Osteocyte (in vitro differentiated cells): ENCODE measurements around the gene BCR. TPM values are rescaled to one million over a fixed set of nuclear protein-coding genes. Genes with fewer than 3 reads are reported as not detected.

Experiments
- DNase-seq: peaks from one replicate; pipeline ENCODE4 v3.0.0; 2021; ENCODE audit warnings: mixed read lengths; ENCODE audit not compliant: unreplicated experiment; ENCODE audit errors: extremely low spot score
- H3K27ac Mint-ChIP-seq: one replicate; pipeline ENCODE4 v1.8.0; 2021; ENCODE audit warnings: mild to moderate bottlenecking, mixed read lengths; ENCODE audit not compliant: unreplicated experiment
- H3K27me3 Mint-ChIP-seq: one replicate; pipeline ENCODE4 v1.8.0; 2021; ENCODE audit warnings: mixed read lengths; ENCODE audit not compliant: unreplicated experiment
- H3K36me3 Mint-ChIP-seq: one replicate; pipeline ENCODE4 v1.8.0; 2021; ENCODE audit warnings: mixed read lengths; ENCODE audit not compliant: unreplicated experiment
- H3K4me1 Mint-ChIP-seq: one replicate; pipeline ENCODE4 v1.8.0; 2021; ENCODE audit warnings: mixed read lengths; ENCODE audit not compliant: unreplicated experiment
- H3K4me3 Mint-ChIP-seq: one replicate; pipeline ENCODE4 v1.8.0; 2021; ENCODE audit warnings: mild to moderate bottlenecking, moderate library complexity, mixed read lengths; ENCODE audit not compliant: unreplicated experiment
- H3K9me3 Mint-ChIP-seq: one replicate; pipeline ENCODE4 v1.8.0; 2021; ENCODE audit warnings: mixed read lengths; ENCODE audit not compliant: unreplicated experiment
- total RNA-seq: library from RNA; stranded (reverse); gene quantifications from 2 replicates; pipeline ENCODE4 v1.2.1, GENCODE V29; 2021
- TF ChIP-seq, protein P1 (sequence below): fragments of 200-600 bp; sonication (generic); IDR thresholded peaks from 2 replicates; pipeline ENCODE4 v1.5.0; 2021; ENCODE audit warnings: antibody characterized with exemption, mild to moderate bottlenecking, moderate library complexity

The BCR gene
- total RNA-seq, 1 donor from 2014 or later: 35.3 TPM

DNA sequence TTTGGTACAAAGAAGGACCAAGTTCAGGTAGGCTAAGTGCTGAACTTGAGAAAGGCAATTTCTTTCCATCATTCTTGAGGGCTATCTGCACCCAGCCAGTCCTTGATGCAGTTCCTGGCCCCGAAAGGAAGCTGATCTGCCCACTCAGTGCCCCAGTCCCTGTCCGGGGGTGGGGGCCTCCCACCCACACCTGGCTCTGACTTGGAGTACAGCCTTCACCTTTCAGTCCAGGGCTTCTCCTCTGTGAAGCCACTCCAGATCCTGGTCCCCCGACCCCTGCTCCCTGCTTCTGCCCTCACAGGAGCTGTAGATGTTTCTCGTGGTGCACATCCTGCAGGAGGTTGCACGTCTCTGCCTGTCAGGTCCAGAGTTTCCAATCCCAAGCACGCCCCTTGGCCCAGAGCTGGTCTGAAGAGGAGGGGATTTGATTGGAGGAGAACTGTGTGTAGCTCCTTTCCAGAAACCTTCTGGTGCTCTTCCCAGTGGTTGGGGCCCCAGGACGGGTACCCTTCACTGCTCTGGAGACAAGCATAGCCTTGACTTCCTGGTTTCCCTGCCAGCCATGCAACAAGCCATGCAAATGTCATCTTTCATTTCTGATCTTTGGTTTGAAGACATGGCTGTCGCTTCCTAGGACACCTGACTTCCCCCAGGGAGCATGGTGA is 75.3 kb downstream of the BCR start:
- TF ChIP-seq, protein P1, sequence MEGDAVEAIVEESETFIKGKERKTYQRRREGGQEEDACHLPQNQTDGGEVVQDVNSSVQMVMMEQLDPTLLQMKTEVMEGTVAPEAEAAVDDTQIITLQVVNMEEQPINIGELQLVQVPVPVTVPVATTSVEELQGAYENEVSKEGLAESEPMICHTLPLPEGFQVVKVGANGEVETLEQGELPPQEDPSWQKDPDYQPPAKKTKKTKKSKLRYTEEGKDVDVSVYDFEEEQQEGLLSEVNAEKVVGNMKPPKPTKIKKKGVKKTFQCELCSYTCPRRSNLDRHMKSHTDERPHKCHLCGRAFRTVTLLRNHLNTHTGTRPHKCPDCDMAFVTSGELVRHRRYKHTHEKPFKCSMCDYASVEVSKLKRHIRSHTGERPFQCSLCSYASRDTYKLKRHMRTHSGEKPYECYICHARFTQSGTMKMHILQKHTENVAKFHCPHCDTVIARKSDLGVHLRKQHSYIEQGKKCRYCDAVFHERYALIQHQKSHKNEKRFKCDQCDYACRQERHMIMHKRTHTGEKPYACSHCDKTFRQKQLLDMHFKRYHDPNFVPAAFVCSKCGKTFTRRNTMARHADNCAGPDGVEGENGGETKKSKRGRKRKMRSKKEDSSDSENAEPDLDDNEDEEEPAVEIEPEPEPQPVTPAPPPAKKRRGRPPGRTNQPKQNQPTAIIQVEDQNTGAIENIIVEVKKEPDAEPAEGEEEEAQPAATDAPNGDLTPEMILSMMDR: no peak
- Mint-ChIP-seq H3K4me1 (peaks cover 11% of the 10 kb centered on the region), H3K27me3 (no peaks in the 10 kb centered on the region), H3K9me3 (no peaks in the 10 kb centered on the region), H3K36me3 (peaks cover 9% of the 10 kb centered on the region), H3K27ac (no peak overlapping the region), H3K4me3 (no peak overlapping the region)
- no peak for DNase-seq

DNA sequence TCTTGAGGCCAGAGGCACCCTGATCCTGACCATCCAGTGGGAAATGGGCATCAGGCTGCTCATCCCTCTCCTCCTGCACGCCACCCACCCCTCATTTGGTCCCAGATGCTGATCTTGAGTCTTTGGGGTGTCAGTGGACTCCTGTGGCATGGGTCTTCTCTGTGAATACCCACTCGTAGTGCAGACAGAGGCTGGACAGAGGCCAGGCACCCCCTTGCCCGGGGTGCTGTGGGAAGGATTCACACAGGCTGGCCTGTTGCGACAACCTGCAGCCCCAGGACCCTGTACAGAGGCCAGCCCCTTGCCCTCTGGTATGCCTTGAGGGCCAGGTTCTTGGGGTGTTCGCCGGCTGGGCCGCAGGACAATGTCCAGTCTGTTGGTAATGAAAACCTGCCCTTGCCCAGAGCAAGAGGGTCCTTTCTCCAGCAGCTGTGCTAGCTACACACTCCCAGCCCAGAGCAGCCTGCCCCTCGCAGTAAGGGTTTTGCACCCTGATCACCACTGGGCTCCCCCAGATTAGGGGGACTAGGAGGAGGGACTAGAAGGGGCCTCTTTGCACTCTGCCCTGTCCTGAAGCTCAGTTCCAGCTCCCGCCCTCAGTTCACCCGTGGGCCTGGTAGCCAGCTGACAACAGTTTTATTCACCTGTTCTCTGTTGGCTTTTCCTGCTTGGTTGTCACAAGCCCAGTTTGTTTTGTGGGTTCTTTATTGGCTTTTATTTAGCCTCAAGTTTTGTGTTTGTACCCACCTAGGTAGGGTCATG is 76.0 kb downstream of the BCR start:
- H3K4me3 Mint-ChIP-seq: no peak overlapping the region
- DNase-seq: no peak
- peaks cover 11% of the 10 kb centered on the region for H3K36me3 Mint-ChIP-seq
- no peak overlapping the region for H3K27ac Mint-ChIP-seq
- no peaks in the 10 kb centered on the region for H3K9me3 Mint-ChIP-seq
- TF ChIP-seq, protein P1: no peak
- peaks cover 11% of the 10 kb centered on the region for H3K4me1 Mint-ChIP-seq
- H3K27me3 Mint-ChIP-seq: no peaks in the 10 kb centered on the region

DNA sequence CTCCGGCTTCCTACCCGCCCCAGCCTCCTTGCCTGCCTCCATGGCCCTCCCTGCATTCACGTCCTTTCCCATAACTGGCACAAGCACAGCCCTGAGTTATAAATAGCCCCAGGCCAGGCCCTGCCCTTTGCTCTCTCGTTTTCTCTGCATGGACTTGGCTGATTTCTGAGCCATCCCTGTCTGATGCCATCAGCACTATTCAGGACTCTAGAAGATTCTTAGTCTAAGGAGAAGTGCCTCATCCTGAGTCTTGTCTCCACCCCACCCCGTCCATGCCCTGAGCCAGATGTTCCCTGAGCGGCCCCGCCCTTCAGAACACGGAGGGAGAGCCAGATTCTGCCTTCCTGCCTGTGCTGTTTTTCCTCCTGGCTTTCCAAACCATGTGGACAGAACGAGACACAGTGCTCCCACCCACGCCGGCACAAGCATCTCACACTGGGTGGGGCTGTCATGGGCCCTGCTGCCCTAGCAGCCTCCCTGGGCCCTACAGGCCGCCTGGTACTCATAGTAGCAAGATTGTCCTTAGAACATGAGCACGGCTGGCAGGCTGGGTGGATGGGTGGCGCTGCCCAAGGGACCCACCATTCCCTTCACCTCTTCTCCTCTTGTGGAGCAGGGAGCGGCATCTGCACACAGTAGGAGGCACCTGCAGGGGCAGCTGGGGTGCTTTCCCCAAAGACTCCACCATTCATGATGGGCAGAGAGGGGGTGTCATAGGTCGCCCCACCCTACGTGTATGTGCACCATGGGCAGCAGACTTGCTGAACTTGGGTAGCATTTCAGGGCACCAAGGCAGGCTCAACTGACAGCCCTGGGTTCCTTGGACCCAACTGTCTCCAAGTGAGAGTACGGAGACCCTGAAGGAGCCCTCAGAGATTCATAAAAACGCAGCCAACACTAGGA is 76.9 kb downstream of the BCR start:
- no peaks in the 10 kb centered on the region for H3K27me3 Mint-ChIP-seq
- no peaks in the 10 kb centered on the region for H3K9me3 Mint-ChIP-seq
- TF ChIP-seq, protein P1: no peak
- peaks cover 12% of the 10 kb centered on the region for H3K36me3 Mint-ChIP-seq
- peak overlapping the region; percentile 59 for H3K27ac Mint-ChIP-seq
- peaks cover 11% of the 10 kb centered on the region for H3K4me1 Mint-ChIP-seq
- DNase-seq: no peak
- H3K4me3 Mint-ChIP-seq: no peak overlapping the region

DNA sequence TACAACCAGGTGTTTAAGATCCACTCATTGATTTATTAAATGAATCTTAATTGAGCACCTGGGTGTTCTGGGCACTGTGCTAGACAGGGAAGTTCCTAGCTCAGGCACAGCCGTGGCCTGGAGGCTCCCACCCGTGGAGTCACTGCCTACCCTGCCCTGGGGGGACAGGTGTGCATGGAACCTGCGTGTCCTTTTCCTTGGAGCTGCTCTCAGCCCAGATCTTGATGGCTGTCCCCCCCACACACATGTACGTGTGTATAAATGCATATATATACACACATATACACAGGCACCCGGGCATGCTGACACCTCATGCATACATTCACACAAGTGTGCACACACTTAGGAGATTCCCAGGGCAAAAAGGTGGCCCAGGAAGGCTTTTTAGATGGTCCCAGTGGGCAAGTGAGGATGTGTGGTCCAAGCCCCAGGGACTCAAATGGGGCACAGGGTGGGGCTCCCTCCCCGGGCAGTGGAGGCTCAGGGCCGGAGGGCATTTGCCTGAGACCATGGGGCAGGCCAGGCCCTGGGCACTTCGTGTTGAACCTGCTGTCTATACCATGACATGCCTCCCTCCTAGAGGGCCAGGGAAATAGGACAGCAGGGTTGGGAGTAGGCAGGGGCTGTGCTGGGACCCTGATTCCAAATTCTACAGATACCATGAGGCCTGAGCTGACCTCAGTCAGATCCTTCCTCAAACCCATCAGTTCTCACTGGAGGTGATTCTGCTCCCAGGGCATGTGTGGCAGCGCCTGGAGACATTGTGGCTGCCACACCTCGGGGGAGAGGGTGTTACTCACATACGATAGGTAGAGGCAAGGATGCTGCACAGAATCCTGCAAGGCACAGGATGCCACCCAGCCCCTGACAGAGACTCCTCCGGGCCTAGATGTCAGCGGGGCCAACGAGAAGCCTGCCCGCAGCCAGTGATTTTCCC is 77.8 kb downstream of the BCR start:
- no peak for DNase-seq
- no peaks in the 10 kb centered on the region for H3K27me3 Mint-ChIP-seq
- H3K4me3 Mint-ChIP-seq: no peak overlapping the region
- H3K27ac Mint-ChIP-seq: no peak overlapping the region
- TF ChIP-seq, protein P1: no peak
- H3K9me3 Mint-ChIP-seq: no peaks in the 10 kb centered on the region
- peaks cover 12% of the 10 kb centered on the region for H3K36me3 Mint-ChIP-seq
- H3K4me1 Mint-ChIP-seq: peaks cover 11% of the 10 kb centered on the region
